ENCODE results near the gene ADD1.

Gene ADD1

GRCh38 chr4:2924765-2925301 is 81.2 kb downstream of the ADD1 start:
- DNase-seq = peak; percentile 63

DNA sequence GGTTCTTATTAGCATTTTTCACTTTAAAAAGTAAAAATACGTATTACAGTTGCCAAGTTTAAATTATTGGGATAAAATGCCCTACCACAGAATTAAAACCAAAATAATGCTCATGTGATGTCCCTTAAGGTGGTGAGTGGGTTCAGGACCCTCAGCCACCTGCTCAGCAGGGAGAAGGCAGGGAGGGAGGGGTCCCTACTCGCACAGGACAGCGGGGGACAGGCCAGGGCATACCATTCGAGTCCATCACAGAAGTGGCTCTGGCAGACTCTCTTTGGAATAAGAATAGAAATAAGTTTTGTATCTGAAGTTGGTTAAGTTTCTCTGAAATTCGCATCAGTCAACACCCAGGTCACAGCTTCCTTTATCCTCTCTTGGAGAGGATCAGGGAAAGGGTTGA is 81.9 kb downstream of the ADD1 start:
- no peak for DNase-seq

GRCh38 chr4:2925931-2926860 is 82.6 kb downstream of the ADD1 start:
- DNase-seq = no peak

DNA sequence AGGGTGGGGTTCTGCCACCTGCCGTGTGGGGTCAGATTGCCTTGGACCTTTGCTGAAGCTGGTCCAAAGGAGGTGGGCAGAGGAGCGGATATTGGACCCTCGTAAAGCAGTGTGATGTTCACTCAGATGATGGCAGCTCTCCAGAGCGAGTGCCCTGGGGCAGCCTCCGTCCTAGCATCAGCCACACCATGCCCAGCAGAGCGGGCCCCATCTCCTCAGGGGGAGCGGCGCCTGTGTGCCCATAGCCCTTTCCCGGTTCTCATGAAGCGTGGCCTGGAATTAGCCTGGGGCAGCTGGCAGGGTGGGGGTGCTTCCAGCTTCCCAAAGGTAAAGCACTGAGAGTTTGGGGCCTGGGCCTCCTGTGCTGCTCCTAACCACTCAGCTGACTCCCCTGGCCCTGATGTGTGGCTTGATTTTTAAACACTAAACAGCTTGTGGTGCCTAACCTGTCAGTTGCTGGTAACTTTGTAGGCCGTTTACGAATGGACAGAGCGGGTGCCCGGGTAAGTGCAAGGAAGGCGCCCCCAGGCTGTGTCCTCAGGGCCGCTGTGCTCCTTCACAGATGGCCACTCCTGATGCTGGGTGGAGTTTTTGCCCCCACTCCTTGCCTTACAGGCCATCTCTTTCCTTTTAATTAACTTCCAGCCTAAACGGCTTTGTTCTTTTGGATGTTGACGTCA is 83.5 kb downstream of the ADD1 start:
- DNase-seq = no peak

DNA sequence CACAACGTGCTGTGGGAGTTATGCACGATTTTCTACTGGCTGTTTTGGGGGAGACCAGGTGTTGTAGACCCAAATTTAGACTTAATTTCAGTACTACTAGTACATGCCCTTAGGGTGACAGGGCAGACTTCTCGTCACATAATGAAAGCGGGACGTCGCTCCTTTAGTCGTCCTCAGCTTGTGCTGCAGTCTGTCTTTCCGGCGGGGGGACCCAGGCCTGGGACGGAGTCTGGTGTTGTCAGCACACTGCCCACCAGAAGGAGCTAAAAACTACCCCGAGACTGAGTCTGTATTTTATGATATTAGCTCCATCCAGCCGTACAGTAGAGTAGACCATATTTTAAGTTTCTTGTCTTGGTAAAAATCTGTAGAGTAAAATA is 84.0 kb downstream of the ADD1 start:
- no peak for DNase-seq

- DNase-seq = no peak
Observed at GRCh38 chr4:2928242-2929176, 84.9 kb downstream of the ADD1 start.

DNA sequence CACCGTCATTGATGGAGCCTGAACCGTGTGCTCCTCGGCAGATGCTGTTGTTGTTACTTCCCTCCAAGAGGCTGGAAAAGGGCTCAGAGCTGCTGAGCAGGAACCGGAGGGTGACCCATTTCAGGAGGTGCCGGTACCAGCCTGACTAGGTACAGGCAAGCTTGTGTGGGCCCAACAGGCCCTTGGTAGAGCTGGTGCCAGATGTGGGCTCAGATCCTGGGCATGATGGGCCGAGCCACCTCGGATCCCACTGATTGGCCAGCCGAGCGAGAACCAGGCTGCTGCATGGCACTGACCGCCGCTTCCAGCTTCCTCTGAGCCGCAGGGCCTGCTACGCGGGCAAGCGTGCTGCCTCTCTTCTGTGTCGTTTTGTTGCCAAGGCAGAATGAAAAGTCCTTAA is 85.8 kb downstream of the ADD1 start:
- DNase-seq = no peak

DNA sequence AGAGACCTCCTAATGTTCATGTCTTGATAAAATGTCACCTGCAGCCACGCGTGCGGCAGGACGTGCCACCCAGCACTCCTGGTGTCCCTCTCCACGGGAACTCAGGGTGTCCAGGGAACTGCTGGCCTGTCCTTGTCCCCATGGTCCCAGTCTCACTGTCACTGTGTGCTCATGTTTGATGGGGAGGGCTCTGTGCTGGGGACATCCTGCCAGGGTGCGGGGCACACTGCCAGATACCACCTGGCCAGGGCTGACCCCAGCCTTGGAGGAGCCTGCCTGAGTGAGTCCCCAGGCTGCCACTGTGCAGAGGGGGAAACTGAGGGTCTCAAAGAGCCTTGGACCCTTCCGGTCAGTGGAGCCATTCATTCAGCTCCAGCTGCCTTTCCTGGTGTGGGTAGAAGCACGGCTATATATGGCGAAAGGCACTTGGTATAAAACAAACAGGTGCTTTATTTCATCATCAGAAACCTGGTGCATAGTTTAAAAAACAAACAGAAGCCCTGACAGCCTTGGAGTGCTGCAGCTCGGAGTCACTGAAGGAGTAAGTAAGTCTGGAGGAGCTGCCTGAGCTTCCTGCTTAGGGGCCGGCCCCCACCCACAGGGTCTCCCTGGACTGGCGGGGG is 86.6 kb downstream of the ADD1 start:
- no peak for DNase-seq

DNA sequence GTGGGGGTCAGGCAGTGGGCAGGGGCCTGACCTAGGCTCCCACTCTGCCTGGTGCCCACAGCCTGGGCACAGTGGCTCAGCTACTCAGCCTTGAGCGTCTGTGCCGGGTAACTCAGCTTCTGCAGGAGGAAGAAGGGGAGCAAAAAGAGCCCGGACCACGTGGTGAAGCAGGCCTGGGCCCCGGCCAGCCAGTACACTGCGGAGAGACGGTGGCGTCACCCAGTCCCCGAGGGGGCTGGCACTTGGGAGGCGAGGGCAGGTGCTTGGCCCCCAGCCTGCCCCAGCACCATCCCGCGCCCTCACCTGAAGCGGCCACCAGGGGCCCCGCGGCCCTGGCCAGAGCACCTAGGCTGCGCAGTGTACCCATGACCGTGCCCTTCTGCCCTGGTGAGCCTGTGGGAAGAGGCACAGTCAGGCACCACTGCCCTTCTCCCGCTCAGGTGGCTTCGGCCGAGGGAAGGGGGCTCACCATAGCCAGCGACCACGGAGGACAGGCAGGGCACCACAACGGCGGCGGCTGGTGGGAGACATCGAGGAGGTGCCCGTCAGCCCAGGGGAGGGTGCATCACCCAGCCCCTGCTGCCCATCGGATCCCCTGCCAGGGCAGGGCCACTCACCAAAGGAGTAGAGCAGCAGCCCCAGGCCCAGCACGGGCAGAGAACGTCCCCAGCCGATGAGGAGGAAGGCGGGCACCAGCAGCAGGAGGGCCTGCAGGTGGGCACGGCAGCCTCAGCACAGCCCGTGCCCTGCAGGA is 87.3 kb downstream of the ADD1 start:
- no peak for DNase-seq

- no peak for DNase-seq
Observed at GRCh38 chr4:2931512-2932301, 88.1 kb downstream of the ADD1 start.

DNA sequence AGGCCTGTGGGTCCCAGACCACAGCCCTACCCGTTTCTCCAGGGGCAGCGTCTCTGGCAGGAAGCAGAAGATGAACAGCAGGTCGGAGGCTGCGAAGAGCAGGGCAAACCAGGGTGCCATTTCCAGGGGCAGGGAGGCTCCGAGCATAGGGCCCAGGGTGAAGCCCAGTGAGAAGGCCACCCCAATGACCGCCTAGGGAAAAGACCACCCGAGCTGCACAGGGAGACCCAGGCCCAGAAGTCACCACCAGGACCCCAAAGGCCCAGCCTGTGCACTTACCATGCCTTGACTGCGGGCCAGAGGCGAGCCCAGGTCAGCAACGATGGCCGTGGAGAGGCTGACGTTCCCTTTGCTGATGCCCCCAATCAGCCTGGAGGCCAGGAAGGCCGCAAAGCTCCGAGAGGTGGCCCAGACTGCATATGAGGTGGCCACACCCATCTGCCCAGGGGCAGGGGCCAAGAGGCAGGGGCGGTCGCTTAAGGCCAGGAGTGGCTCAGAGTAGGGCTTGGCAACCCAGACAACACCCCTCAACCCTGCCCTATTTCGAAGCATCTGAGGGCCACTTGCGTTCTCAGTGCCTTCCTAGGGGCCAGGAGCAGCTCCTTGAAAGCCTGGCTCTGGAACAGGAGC is 88.8 kb downstream of the ADD1 start:
- no peak for DNase-seq

- DNase-seq = no peak
Observed at GRCh38 chr4:2932951-2933565, 89.4 kb downstream of the ADD1 start.

- DNase-seq = no peak
Observed at GRCh38 chr4:2933566-2934076, 90.0 kb downstream of the ADD1 start.

- peak; percentile 32 for DNase-seq
Observed at GRCh38 chr4:2934077-2934812, 90.6 kb downstream of the ADD1 start.

DNA sequence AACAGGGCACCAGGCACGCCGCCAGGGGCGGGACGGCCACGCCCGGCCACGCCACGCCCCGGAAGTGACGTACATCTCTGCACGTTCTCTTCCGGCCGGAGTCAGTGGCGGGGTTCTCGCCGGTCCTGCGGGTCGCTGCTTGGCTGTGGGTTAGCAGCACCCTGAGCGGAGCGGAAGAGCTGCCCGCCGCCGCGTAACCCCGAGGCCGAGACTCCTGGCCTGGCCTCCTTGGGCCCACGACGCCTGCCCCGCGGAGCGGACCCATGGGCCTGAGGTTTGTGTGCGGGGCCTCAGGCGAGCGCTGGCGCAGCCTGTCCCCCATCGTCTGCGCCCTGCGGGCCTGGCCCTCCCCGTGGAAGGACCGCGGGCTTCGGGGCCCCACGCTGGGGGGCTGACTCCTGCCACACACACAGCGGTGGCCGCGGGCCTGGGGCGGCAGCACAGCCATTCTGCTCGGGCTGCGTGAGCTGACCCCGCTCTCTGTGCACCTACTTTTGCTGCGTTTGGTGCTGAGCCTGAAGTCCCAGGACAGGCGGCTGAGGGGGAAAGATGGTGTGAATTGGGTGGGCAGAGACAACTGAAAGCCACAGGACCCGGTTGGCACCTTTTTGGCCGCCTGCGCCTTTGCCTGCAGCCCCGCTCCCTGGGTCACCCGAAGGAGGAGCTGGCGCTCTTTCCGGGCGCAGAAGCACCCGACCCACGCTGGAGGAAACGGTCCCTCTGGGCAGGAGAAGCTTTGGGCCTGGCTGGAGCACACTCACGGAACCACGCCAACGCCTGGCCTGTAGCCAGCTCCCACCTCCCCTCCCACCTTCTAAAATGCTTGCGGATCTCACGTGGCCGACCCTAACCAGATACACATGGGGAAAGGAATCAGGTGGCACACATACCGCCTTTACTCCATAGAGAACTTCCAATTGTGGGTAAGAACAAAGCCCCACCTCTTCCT is 91.4 kb downstream of the ADD1 start:
- peak; percentile 90 for DNase-seq

- DNase-seq = no peak
Observed at GRCh38 chr4:2935762-2936743, 92.4 kb downstream of the ADD1 start.

All from NCI-H146 (cell line).